ENCODE data around the gene C19orf85. TPM values are rescaled to one million over a fixed set of nuclear protein-coding genes. Genes with fewer than 3 reads are reported as not detected.
A peak's percentile ranks its signal among the peaks of the same experiment; 100 is the strongest.

The C19orf85 gene
- total and polyA plus RNA-seq, 10 of the 15 experiments (the other 5 are each of a cell fraction or from before 2014, with no cell fraction given): not detected

GRCh38 chr19:55484593-55485438 is 20.3 kb upstream of the C19orf85 start, which contains the start of gene NAT14:
TSS of gene NAT14 (plus strand) at chr19:55485188. CDS start at chr19:55485709, 521 bp downstream.
- WGBS (ENCODE audit: insufficient coverage, insufficient replicate concordance, low lambda C conversion rate, missing lambda C conversion rate): 2% methylated on average over 54 of the region's 78 CpGs
- ChIA-PET SMC1A (ENCODE audit: uncharacterized antibody, unreplicated experiment) (interaction anchor here (0.9 to 1.6 kb wide), 4 partner anchors 8 to 115 kb away, joined by 3 to 7 read pairs (median 4); partner anchors contain the start of genes FIZ1 and ZNF628), RAD21 (ENCODE audit: unreplicated experiment) (interaction anchor here (1.0 to 1.3 kb wide), 5 partner anchors 9 to 146 kb away, joined by 3 to 10 read pairs (median 3); partner anchors contain the start of genes ISOC2 and ZNF628), CTCF (interaction anchor here (0.5 to 1.7 kb wide), 6 partner anchors 8 to 769 kb away, joined by 3 to 16 read pairs (median 4); partner anchors contain the start of genes ISOC2 and ZNF628), POLR2A (interaction anchor here (0.6 to 1.0 kb wide), 3 partner anchors 19 to 228 kb away, joined by 3 to 4 read pairs (median 3); no protein-coding TSS in a partner anchor)
- H3K36me3 ChIP-seq (ENCODE audit: control insufficient read depth in 2 of 2, insufficient read depth in 2 of 2, low read length in 1 of 2): peaks cover 0 to 9% of the 10 kb centered on the region in 2 experiments; a peak in 2 of 4 replicates
- no peaks in the 10 kb centered on the region for H4K20me1 ChIP-seq (ENCODE audit: control insufficient read depth, insufficient read depth)
- H3K4me1 ChIP-seq (ENCODE audit: control insufficient read depth, insufficient read depth, low read length): peaks cover 8% of the 10 kb centered on the region
- in situ Hi-C loops (cut with MboI) (no loop called here), intact Hi-C loops (cut with micrococcal nuclease; ENCODE audit: unreplicated experiment) (no loop called here)
- FAIRE-seq (peak; percentile 76), DNase-seq (ENCODE audit: low read depth, low spot score) (no peak), ATAC-seq (peak; percentile 85)
- H3K27me3 ChIP-seq (replicated peaks in 1 of 2; ENCODE audit: control insufficient read depth in 2 of 2, insufficient read depth in 2 of 2, low read length in 1 of 2): no peaks in the 10 kb centered on the region
- no peaks in the 10 kb centered on the region; the same call in 1 of the 2 replicates for H3K79me2 ChIP-seq (ENCODE audit: control insufficient read depth, insufficient read depth, low read length)
- peak within 1 kb of the TSS; percentile 78 for H3K4me3 ChIP-seq
- peak within 1 kb of the TSS; percentile 78 for H3K9ac ChIP-seq (ENCODE audit: control insufficient read depth, insufficient read depth, low read length)
- no peaks in the 10 kb centered on the region for H3K9me3 ChIP-seq (replicated peaks; ENCODE audit: control insufficient read depth, insufficient read depth, low read length)
- peak within 1 kb of the TSS; percentile 86 for H2AFZ ChIP-seq (ENCODE audit: control insufficient read depth, low read depth, low read length)
- BruUV-seq (replicated peaks): no TSS peak
- H3K4me2 ChIP-seq (ENCODE audit: control insufficient read depth, insufficient read depth): peak within 1 kb of the TSS; percentile 68
- H3K27ac ChIP-seq (ENCODE audit: control insufficient read depth, insufficient read depth): peak within 1 kb of the TSS; percentile 58; the same call in 1 of the 2 replicates
- TF ChIP-seq ZBTB40 (IDR thresholded peaks at IDR 0.05; ENCODE audit: borderline replicate concordance): peak; percentile 73
- TF ChIP-seq RB1 (IDR thresholded peaks at IDR 0.05; ENCODE audit: borderline replicate concordance): peak; percentile 32; the same call in 1 of the 2 replicates
- no peak for TF ChIP-seq STAT1 (conservative IDR thresholded peaks at IDR 0.05)
- TF ChIP-seq NBN (IDR thresholded peaks at IDR 0.05): 0 out of 2 replicates have a peak, but pooled peaks have one; percentile 42
- no peak for TF ChIP-seq NFYA (IDR thresholded peaks at IDR 0.05; ENCODE audit: borderline replicate concordance, low read depth, low read length)
- no peak for TF ChIP-seq POU2F2 (IDR thresholded peaks at IDR 0.05; ENCODE audit: borderline replicate concordance, low read depth, low read length)
- TF ChIP-seq NFIC (IDR thresholded peaks at IDR 0.05; ENCODE audit: low read depth, low read length): no peak
- peak; percentile 34 for TF ChIP-seq POLR2A (IDR thresholded peaks at IDR 0.05; ENCODE audit: low read depth, low read length)
- TF ChIP-seq CHD4 (IDR thresholded peaks at IDR 0.05): no peak
- peak; percentile 41 for TF ChIP-seq LARP7 (IDR thresholded peaks at IDR 0.05)
- TF ChIP-seq E2F4 (IDR thresholded peaks at IDR 0.05; ENCODE audit: low read depth, low read length): no peak
- no peak for TF ChIP-seq GATAD2B (conservative IDR thresholded peaks at IDR 0.05; ENCODE audit: low read depth)
- TF ChIP-seq SKIL (IDR thresholded peaks at IDR 0.05; ENCODE audit: low read depth, poor library complexity, severe bottlenecking): no peak
- TF ChIP-seq STAT3 (IDR thresholded peaks at IDR 0.05; ENCODE audit: low read depth, low read length): no peak
- TF ChIP-seq PML (IDR thresholded peaks at IDR 0.05; ENCODE audit: low read length): no peak
- TF ChIP-seq NR2F1 (conservative IDR thresholded peaks at IDR 0.05): peak; percentile 45; the same call in 1 of the 2 replicates
- no peak for TF ChIP-seq CHD1 (IDR thresholded peaks at IDR 0.05; ENCODE audit: low read depth, low read length)

Data from GM12878 (cell line).